Adrenal gland (tissue), 12 donors: Measurements from ENCODE around the gene DGKG. TPM values are rescaled to one million over a fixed set of nuclear protein-coding genes. Genes with fewer than 3 reads are reported as not detected.
A peak's percentile ranks its signal among the peaks of the same experiment; 100 is the strongest.

Experiments
- DNase-seq, 7 donors: peaks; one replicate each; pipeline ENCODE4 v3.0.0-alpha.2; 2019 to 2020
- H3K27ac ChIP-seq, 5 donors: fragments of 200-600 bp; sonication (generic) in 4 of 5; 1 replicate in 3 of 5; 2 replicates in 2 of 5; pipeline versions ENCODE4 v1.5.1 to v1.8.0; 2016 to 2020; ENCODE audit warnings: mild to moderate bottlenecking in 1 of 5
- H3K27me3 ChIP-seq: fragments of 200-600 bp; 2 replicates; pipeline ENCODE4 v1.8.0; 2021
- H3K36me3 ChIP-seq, 2 donors: fragments of 200-600 bp; replicated peaks in 1 of 2; 1 replicate in 1 of 2; 2 replicates in 1 of 2; pipeline versions ENCODE4 v1.5.1 to v1.8.0; 2018 to 2022
- H3K4me1 ChIP-seq, 2 donors: fragments of 200-600 bp; replicated peaks in 1 of 2; 1 replicate in 1 of 2; 2 replicates in 1 of 2; pipeline versions ENCODE4 v1.5.1 to v1.8.0; 2018 to 2021
- H3K4me3 ChIP-seq, 4 donors: fragments of 200-600 bp; sonication (generic) in 3 of 4; one replicate each; pipeline ENCODE4 v1.5.1; 2016 to 2018
- H3K9me3 ChIP-seq, 3 donors: fragments of 200-600 bp; sonication (generic) in 1 of 3; replicated peaks in 1 of 3; 1 replicate in 2 of 3; 2 replicates in 1 of 3; pipeline versions ENCODE4 v1.5.1 to v1.8.0; 2016 to 2021
- CTCF ChIP-seq, 6 experiments: fragments of 450-650 bp in 4 of 6; fragments of 200-600 bp in 2 of 6; sonication (generic) in 1 of 6; IDR thresholded peaks; 1 replicate in 5 of 6; 2 replicates in 1 of 6; pipeline versions ENCODE4 v1.5.1 to v1.8.0; 2016 to 2021; ENCODE audit warnings: antibody characterized with exemption in 6 of 6, mild to moderate bottlenecking in 2 of 6, moderate library complexity in 1 of 6
- POLR2A ChIP-seq, 2 donors: fragments of 450-650 bp; IDR thresholded peaks; one replicate each; pipeline ENCODE4 v1.6.1; 2017; ENCODE audit warnings: antibody characterized with exemption in 2 of 2, mild to moderate bottlenecking in 2 of 2, moderate library complexity in 1 of 2
- WGBS, 4 donors: extraction: QIAGEN DNeasy Blood & Tissue Kit in 2 of 4; methylation state at CpG; one replicate each; pipeline versions ENCODE4 v1.1.5 to v1.1.7; 2013 to 2017; 5-methylcytosine and 5-hydroxymethylcytosine counted together
- intact Hi-C, 2 donors: fragments of 100-400 bp; cut with DNase I; formaldehyde crosslinking; loops; one replicate each; pipeline versions ENCODE4 v1.14.1 to v1.15.0; 2022 to 2023
- polyA plus RNA-seq, 3 donors: library from polyadenylated mRNA; stranded (reverse); fragments of 200-250 nt in 2 of 3; fragments of 350-450 nt in 1 of 3; fragmentation: Illumina TruSeq in 1 of 3; extraction: RNeasy Lipid Tissue Mini Kit (QIAGEN cat#74804) in 1 of 3; gene quantifications; one replicate each; pipeline ENCODE4 v1.2.3, GENCODE V29; 2013 to 2014
- total RNA-seq, 9 donors: library from RNA; depleted of rRNA in 4 of 9; stranded (reverse); fragments of >200 nt in 4 of 9; fragments of 120-200 nt in 1 of 9; fragmentation: NEBNext Ultra II Directional in 1 of 9; extraction: Animal tissue kit (Norgen Biotek cat#: 25700) in 1 of 9; gene quantifications; one replicate each; pipeline versions ENCODE4 v1.1.0 to v1.2.4, GENCODE V29; 2013 to 2023
- donor health status: healthy with polysubstance abuse.
- donor health status: Bipolar disorder and iron deficiency.
- donor health status: DM: yes; HTN: yes; CAD: no.
- donor health status: DM: no; HTN: no; CAD: no.
- donor health status: DM: no; HTN: no; CAD: no.
- donor health status: DM: yes; HTN: yes; CAD: no.

DGKG gene
- total and polyA plus RNA-seq, 12 donors, result 2.9 to 43.7 (median 28.3) TPM

- intact Hi-C loops, result no loop called here
- Histone ChIP-seq H3K27me3 (no peaks in the 10 kb centered on the region), H3K27ac (peak overlapping the region in 4 of 5 donors; percentile 39 to 68 (median 61)), H3K9me3 (no peaks in the 10 kb centered on the region), H3K4me1 (peaks cover 13 to 21% of the 10 kb centered on the region in 2 donors), H3K36me3 (no peaks in the 10 kb centered on the region), H3K4me3 (no peak overlapping the region)
- DNase-seq, result peak in 4 of 7 donors; percentile 43 to 50 (median 46)
- TF ChIP-seq POLR2A (IDR thresholded peaks at IDR 0.05), result peak in 1 of 2 donors; percentile 79
- no peak for TF ChIP-seq CTCF (IDR thresholded peaks at IDR 0.05)
- WGBS, 4 donors, result 27 to 35% (median 34%) methylated on average over 5 to 6 of the region's 6 CpGs
These were observed 136.4 kb downstream of the DGKG start for GRCh38 chr3:186225603-186226002.

GRCh38 chr3:186224041-186224610, 137.9 kb downstream of the DGKG start:
- no peak for DNase-seq
- TF ChIP-seq CTCF (IDR thresholded peaks at IDR 0.05) (no peak), POLR2A (IDR thresholded peaks at IDR 0.05) (no peak)

DNA sequence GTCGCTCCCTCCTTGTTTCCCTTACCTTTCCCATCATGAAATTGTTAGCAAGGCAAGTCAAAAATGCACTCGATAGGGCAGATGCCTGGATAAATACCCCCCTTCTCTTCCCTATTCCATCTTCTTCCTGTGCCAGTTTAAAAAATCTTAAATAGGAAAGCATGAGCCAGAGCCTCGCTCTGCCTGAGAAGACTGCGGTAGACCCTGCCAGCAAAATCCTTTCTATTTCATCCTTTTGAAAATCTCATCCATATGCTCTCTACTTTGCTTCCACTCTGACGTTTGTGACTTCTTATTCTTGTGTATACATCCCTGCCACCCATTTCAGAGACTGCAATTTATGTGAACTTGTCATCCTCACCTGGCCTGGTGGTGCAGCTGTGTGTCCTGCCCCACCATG, 138.6 kb downstream of the DGKG start:
- H3K27me3 ChIP-seq, result no peaks in the 10 kb centered on the region
- H3K27ac ChIP-seq, result no peak overlapping the region
- DNase-seq, result no peak
- H3K9me3 ChIP-seq, result no peaks in the 10 kb centered on the region
- intact Hi-C loops, result no loop called here
- peaks cover 18 to 27% of the 10 kb centered on the region in 2 donors for H3K4me1 ChIP-seq
- WGBS, 4 donors, result 88 to 92% (median 91%) methylated on average over 5 of the region's 5 CpGs
- H3K4me3 ChIP-seq, result no peak overlapping the region
- TF ChIP-seq CTCF (IDR thresholded peaks at IDR 0.05), result no peak
- TF ChIP-seq POLR2A (IDR thresholded peaks at IDR 0.05), result no peak
- H3K36me3 ChIP-seq, result no peaks in the 10 kb centered on the region

More at GRCh38 chr3:186224041-186224610, 137.9 kb downstream of the DGKG start:
- WGBS, 4 donors, result 86 to 90% (median 89%) methylated on average over 7 of the region's 7 CpGs
- intact Hi-C loops, result no loop called here
- H3K9me3 ChIP-seq, result no peaks in the 10 kb centered on the region
- peaks cover 18 to 27% of the 10 kb centered on the region in 2 donors for H3K4me1 ChIP-seq
- no peaks in the 10 kb centered on the region for H3K27me3 ChIP-seq
- peak overlapping the region in 1 of 5 donors; percentile 65 for H3K27ac ChIP-seq
- no peaks in the 10 kb centered on the region for H3K36me3 ChIP-seq
- no peak overlapping the region for H3K4me3 ChIP-seq

- DNase-seq, result no peak
- intact Hi-C loops, result no loop called here
- WGBS, 4 donors, result 82 to 88% (median 82%) methylated on average over 11 to 15 of the region's 15 CpGs
- Histone ChIP-seq H3K4me3 (no peak overlapping the region), H3K4me1 (peaks cover 25 to 35% of the 10 kb centered on the region in 2 donors), H3K9me3 (no peaks in the 10 kb centered on the region), H3K27me3 (no peaks in the 10 kb centered on the region), H3K27ac (peak overlapping the region in 3 of 5 donors; percentile 82 to 88 (median 83)), H3K36me3 (no peaks in the 10 kb centered on the region)
- TF ChIP-seq CTCF (IDR thresholded peaks at IDR 0.05) (no peak), POLR2A (IDR thresholded peaks at IDR 0.05) (no peak)
These were observed 140.2 kb downstream of the DGKG start for GRCh38 chr3:186221760-186222378.
